GM19043 (cell line): Measurements from ENCODE around the gene ARHGEF26.

ENCODE experiments used
- ATAC-seq: cut with Tn5 transposase; IDR thresholded peaks from one replicate; pipeline ENCODE4 v1.9.1; 2021; ENCODE audit warnings: low read depth; ENCODE audit not compliant: unreplicated experiment

Gene ARHGEF26

DNA sequence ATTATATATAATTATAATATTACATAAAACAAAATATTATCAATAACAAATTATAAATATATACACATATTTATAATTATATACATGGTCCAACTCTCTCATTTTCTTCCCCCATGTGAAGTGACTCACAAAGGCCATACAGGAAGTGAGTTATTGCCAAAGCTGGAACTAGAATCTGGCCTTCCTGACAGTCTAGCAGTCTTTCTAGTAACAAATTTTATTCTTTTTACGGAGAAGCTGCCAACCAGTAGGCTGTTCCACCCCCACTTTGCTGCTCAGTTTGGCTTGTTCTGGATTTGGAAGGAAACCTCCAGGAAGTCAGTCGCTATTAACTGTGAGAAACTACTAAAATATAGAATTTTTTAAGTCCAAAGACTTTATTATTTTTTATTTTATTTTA, 123.5 kb downstream of the ARHGEF26 start:
- ATAC-seq: no peak

DNA sequence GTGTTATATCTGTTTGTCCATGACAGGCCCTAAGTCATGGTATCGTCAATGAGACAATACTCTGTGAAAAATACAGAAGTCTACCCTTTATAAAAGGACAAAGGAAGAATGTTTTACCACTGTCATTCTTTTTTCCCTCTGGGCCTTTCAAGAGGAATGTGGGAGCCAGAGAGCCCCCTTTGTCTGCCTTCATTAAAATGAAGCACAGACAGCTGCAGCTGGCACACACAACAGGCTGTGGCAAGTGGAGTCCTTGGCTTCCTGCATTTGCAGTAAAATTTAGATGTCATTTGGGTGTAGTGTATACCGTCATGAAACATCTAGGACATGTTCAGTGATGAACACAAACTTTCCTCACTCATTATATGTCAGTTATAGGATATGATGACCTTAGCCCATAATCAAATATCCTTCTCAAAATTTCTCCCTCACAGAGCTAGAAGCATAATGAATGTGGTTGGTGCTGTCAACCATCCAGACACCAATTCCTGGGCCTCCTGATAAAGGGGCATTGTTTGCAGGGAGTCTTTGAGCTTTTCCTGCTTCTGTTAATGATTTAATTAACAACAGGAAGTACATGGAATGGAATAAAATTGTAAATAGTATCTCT, 126.7 kb downstream of the ARHGEF26 start:
- no peak for ATAC-seq

DNA sequence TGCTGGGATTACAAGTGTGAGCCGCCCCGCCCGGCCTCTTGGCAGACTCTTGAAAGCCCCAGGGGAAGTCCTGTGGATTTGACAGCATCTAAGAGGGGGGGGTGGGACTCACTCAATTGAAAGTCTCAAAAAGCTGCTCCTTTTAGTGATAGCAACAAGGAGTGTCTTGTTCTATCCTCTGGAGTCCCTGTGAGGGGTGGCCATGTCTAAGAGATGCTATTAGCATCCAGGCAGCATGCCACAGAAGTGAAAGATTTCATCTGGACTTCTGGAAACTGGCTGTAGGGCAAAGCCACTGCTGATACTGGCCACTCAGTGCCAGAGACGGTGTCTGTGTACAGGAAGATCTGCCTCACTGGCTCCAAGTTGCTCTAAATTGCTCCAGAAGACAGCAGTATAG, 129.1 kb downstream of the ARHGEF26 start:
- ATAC-seq: no peak

DNA sequence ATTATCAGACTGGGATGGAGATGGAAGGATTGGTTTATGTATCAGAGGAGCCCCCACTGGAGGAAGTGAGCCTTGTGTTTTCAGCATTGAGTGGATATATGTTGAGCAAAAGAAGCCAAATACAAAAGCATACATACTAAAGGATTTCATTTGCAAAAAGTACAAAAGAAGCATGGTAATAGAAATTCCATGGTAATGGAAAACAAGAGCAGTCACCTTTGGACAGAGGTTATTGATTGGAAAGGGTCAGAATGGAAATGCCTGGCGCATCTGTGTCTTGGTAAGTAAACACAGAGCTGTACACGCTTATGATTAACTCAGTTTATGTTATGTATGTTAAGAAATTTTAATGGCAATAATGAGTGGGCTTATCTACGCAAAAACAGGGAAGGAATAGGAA, 130.4 kb downstream of the ARHGEF26 start:
- ATAC-seq: no peak

DNA sequence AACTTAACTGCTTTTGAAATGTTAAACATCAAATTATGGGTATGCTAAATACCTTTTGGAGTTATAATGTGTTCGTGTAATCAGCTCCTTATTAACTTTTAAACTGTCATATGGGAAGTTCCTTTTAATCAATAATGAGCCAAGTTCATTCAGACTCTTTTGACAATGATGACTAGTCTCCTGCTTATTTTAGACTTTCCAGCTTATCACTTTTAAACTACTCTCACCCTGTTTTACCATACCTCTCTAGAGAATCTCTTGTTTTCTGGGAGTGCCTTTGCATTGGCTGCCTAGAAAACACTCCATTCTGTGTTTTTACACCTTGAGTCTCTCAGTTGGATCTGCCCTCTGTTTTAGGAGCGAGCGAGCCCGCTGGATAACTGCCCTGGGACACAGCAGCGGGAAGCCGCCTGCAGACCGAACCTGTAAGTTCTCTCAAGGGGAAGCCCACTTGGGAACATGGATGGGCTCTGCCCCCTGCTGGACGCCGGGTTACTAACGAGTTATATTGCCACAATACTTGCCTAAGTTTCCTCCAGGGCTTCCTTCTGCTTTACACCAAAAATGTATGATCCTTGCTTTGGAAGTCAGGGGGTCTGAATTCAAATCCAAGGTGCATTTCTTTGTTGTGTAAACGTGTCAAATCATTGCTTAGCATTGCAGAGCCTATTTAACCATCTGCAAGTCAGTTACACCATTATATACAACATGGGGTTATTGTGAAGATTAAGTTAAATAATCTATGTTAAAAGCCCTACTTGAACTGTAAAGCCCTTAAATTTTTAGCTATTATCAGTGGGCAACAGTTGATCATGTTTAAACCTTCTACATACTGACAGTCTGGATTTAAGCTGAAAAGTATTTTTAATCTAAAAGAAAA, 131.8 kb downstream of the ARHGEF26 start:
- ATAC-seq: peak; percentile 94

DNA sequence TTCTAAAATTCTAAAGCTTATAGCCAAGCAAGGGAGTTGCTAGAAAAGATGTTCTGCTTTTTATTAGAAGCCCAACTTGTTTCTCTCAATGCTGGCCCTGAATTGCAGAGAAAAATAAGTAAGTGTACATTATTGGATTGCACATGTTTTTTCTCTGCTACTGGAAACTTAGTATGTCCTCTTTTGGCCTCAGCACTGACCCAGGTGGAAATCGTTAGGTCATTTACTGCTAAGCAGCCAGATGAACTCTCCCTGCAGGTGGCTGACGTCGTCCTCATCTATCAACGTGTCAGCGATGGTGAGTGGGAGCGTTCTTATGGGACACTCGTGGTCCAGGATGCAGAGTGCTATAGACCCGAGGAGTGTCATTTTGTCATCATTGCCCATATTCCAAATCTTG, 133.3 kb downstream of the ARHGEF26 start:
- no peak for ATAC-seq

DNA sequence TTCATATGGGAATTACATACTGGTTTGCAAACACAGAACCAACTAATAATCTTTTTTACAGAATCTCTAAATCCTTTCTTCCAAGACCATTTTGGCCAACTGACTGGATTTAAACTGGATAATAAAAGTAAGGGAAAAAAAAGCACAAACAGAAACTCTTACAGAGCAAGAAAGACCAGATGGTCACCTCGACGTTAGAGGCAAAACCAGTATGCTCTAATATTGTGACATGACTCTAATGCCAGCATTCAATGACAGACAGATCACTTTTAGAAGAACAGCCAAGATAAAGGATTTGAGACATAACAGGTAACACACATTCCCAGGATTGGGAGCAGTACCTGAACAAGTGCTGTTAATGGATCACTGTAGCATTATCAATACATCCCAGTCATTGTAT, 152.2 kb downstream of the ARHGEF26 start:
- no peak for ATAC-seq

DNA sequence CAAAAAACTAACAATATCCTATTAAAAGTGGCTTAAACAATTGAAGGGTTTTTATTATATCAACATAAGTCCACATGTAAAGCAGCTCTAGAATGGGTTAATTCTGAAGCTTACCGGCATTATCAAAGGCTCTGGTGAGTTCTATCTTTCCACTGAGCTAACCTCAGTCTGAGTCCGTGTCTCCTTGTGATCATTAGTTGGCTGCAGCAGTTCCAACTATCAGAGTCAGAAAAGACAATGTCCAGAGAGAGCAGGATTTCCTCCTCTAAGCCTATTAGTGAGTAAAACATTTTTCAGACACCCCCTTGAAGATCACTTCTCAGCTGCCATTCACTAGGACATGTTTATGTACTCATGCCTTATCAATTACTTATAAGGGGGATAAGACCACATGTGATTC, 153.2 kb downstream of the ARHGEF26 start:
- no peak for ATAC-seq

DNA sequence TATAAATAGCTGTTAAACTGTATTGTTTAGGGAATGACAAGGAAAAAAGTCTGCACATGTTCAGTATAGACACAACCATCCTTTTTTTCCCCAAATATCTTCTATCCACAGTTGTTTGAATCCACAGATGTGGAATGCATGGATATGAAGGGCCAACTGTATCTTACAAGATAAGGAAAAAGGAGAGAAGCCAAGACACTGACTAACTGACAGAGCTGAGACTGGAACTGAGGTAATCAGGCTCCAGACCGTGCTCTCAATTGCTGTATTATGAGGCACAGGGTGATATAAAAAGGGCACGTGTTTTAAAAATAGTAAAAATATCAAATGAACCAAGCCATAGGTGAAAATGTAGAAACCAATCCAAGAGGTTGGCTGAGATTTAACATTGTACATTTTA, 154.1 kb downstream of the ARHGEF26 start:
- ATAC-seq: no peak

DNA sequence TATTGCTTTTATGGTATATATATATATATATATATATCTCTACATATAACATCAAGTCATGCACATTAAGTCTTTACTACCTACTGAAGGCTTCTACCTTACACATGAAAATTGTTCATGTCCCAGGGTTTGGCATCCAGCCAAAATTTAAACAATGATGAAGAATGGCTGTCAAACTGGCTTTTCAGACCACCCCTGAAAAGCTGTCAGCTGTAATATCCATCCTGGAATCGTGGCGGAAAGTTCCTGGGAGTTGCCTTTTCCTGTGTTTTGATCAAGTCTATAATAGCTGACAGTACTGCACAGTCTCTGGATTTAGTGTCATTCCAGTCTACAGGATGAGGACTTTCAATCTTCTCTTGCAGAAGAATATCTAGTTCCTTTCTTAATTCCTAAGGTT, 154.8 kb downstream of the ARHGEF26 start:
- no peak for ATAC-seq

DNA sequence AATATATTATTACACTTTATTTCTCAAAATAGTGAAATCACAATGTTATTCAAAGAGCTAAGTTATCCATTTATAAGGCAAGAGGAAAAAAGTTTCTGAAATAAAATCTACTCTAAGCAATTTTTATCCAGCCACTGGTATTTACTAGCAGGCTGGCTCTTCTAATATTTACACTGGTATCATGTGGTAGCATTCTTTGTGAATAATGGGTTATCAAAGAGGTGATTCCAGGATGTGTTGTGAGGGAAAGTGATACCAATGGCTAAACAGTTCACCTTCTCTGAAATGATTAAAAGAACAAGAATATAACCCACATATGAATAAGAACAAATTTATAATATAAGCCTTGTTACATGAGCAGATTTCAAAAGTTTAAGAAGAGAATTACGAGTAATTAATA, 159.0 kb downstream of the ARHGEF26 start:
- no peak for ATAC-seq

DNA sequence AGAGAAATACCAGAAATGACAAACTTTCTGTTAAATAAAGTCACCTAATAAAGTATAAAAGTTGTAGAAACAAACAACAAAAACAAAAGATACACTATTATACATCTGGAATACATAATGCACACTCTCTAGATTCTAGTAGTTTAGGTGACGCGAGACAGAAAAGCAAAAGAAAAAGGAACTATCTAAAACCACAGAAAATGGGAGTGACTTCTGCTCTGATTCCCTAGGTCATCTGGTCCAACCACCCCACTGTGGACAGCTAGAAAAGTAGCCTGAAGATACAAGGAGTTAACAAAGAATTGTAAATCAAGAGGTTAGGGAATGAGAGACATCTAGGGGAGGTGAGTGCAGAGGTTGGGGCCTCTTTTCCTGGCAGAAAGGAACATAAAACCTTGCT, 164.0 kb downstream of the ARHGEF26 start:
- ATAC-seq: peak; percentile 72

DNA sequence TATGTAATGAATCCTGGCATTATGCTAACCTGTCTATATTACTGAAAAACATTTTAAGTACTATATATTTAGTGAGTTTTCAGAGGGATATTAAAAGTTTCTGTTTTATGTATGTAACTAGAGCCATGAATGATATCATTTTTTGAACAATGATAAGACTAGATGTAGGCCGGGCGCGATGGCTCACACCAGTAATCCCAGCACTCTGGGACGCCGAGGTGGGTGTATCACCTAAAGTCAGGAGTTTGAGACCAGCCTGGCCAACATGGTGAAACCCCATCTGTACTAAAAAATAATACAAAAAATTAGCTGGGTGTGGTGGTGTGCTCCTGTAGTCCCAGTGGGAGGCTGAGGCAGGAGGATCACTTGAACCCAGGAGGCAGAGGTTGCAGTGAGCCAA, 169.0 kb downstream of the ARHGEF26 start:
- no peak for ATAC-seq

DNA sequence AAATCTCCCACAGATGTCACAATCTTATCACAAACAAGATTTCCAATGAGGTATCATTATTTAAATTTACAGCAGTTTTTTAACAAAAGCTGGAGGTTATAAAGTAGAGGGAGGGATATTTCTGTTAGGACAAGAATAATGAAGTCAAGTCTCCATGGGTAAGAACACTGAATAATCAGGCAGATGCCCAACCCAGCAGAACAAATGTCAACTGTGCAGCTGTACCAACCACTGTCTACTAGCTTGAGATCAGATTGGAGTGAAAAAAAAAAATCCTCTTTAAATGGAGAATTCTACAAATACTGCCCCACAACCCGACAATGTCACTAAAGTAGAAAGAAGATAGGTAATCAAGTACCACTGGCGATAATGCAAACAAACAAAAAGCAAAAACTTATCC, 172.8 kb downstream of the ARHGEF26 start:
- ATAC-seq: no peak

DNA sequence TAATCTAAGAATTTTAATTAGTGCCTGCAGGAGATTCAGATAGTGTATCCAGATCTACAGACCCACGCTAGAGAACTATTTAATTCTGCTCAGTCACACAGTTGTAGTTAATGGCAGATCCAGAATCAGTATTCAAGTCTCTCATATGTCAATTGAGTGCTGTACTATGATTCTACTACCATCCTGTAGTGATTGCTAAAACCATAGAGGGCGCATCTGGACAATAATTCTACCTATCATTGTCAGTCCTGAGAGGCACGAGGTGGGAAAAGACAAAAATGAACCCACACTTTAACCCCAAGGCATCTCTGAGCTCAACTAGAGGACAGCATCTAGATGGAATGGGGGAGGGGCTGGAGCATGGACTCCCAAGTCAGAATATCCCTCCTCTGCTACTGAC, 180.4 kb downstream of the ARHGEF26 start:
- no peak for ATAC-seq

DNA sequence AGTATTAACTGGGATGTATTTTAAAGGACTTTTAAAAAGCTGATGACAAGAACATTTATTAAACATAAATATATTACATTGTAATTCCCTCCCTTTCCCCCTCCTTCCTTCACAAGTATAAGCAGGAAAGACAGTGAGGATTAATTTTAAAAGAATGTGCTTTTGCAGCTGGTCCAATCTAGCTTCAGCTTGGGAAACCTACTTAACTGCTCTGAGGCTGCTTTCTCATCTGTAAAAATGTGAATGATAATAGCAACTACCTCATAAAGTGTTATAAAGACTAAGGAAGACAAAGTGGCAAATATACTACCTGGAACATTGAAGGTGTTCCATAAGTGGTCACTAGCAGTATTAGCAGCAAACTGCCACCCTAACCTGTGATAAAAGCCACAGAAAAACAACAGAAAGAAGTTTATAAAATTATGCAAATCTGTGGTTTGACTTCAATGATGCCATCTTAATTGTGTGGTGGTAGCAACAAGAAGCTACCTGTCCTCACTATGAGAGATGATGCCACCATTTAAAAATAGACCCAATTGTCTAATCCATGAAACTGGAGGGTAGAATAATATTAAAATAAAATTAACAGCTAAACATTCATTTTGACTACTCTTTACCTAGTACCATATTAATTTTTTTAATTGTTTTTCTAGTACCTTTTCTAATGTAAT, 183.1 kb downstream of the ARHGEF26 start:
- no peak for ATAC-seq

DNA sequence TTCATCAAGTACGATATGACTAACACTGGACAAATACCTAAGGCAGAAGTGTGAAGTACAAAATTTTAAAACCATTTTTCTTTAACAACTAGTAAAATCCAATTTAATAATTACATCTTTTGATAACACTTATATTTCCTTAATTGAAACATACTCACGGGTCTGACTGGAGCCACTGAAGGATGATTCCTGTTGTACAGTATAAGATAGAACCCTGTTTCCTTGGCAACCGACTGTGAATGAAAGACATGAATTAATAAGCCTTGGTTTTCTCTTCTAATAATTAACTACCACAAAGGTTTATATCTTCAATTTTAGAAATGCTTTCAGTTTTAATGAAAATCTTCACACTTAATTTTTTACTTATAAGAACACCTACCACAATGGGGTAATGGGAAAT, 183.7 kb downstream of the ARHGEF26 start:
- peak; percentile 59 for ATAC-seq

DNA sequence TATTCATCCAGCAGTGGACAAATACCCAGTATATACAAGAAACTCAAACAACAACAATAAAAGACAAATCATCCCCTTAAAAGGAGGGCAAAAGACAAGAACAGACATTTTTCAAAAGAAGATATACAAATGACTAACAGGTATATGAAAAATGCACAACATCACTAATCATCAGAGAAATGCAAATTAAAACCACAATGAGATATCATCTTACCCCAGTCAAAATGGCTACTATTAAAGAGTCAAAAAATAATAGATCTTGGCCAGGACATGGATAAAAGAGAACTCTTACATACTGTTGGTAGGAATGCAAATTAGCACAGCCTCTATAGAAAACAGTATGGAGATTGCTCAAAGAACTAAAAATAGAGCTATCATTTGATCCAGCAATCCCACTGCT, 186.2 kb downstream of the ARHGEF26 start:
- ATAC-seq: no peak
